ENCODE results near the gene LIMCH1.

LIMCH1 gene

GRCh38 chr4:41741354-41741753 lies 203.4 kb downstream of the LIMCH1 start:
- no peak for DNase-seq (ENCODE audit: low read depth, low spot score)
- Histone ChIP-seq H3K36me3 (ENCODE audit: insufficient read depth, low read length) (no peaks in the 10 kb centered on the region), H3K9ac (ENCODE audit: insufficient read length) (no peak overlapping the region), H3K4me3 (no peak overlapping the region), H3K27ac (no peak overlapping the region), H3K9me3 (ENCODE audit: low read depth, low read length) (no peaks in the 10 kb centered on the region)
- TF ChIP-seq POLR2AphosphoS5 (IDR thresholded peaks at IDR 0.05; ENCODE audit: borderline replicate concordance, low read depth, low read length) (no peak), FOXP2 (optimal IDR thresholded peaks at IDR 0.05; ENCODE audit: control extremely low read depth, extremely low read length, insufficient read depth) (no peak), EZH2 (IDR thresholded peaks at IDR 0.05) (no peak)

GRCh38 chr4:41744572-41745291 lies 206.8 kb downstream of the LIMCH1 start:
- Histone ChIP-seq H3K36me3 (ENCODE audit: insufficient read depth, low read length) (no peaks in the 10 kb centered on the region), H3K27ac (no peak overlapping the region), H3K4me3 (0 out of 2 replicates have a peak overlapping the region, but pooled peaks have one; percentile 16), H3K9me3 (ENCODE audit: low read depth, low read length) (no peaks in the 10 kb centered on the region), H3K9ac (ENCODE audit: insufficient read length) (no peak overlapping the region)
- TF ChIP-seq EZH2 (IDR thresholded peaks at IDR 0.05) (peak; percentile 58), FOXP2 (optimal IDR thresholded peaks at IDR 0.05; ENCODE audit: control extremely low read depth, extremely low read length, insufficient read depth) (no peak), POLR2AphosphoS5 (IDR thresholded peaks at IDR 0.05; ENCODE audit: borderline replicate concordance, low read depth, low read length) (no peak)
- no peak for DNase-seq (ENCODE audit: low read depth, low spot score)

GRCh38 chr4:41745292-41746024 lies 207.5 kb downstream of the LIMCH1 start:
- Histone ChIP-seq H3K4me3 (no peak overlapping the region), H3K9ac (ENCODE audit: insufficient read length) (no peak overlapping the region), H3K36me3 (ENCODE audit: insufficient read depth, low read length) (no peaks in the 10 kb centered on the region), H3K27ac (no peak overlapping the region), H3K9me3 (ENCODE audit: low read depth, low read length) (no peaks in the 10 kb centered on the region)
- no peak for DNase-seq (ENCODE audit: low read depth, low spot score)
- TF ChIP-seq FOXP2 (optimal IDR thresholded peaks at IDR 0.05; ENCODE audit: control extremely low read depth, extremely low read length, insufficient read depth) (no peak), POLR2AphosphoS5 (IDR thresholded peaks at IDR 0.05; ENCODE audit: borderline replicate concordance, low read depth, low read length) (no peak), EZH2 (IDR thresholded peaks at IDR 0.05) (no peak)

DNA sequence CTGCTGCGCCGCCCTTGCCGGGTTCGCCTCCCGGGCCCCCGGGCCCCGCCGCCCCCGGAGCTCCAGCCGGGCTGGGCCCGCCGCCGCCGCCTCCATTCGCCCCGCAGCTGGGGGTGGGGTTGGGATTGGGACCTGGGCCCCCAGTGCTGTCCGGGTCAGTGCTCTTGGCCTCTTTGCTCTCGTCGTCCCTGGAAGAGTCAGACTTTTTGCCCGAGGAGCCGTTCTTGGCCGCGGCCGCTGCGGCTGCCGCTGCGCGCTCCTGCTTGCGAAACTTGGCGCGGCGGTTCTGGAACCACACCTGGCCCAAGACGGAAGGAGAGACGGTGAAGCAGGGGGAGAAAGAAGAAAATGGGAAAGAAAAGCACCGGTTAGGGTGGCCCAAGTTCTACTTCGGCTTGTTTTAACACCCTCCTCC lies 208.1 kb downstream of the LIMCH1 start:
- Histone ChIP-seq H3K4me3 (no peak overlapping the region), H3K27ac (no peak overlapping the region)
- DNase-seq (ENCODE audit: low read depth, low spot score) = no peak

DNA sequence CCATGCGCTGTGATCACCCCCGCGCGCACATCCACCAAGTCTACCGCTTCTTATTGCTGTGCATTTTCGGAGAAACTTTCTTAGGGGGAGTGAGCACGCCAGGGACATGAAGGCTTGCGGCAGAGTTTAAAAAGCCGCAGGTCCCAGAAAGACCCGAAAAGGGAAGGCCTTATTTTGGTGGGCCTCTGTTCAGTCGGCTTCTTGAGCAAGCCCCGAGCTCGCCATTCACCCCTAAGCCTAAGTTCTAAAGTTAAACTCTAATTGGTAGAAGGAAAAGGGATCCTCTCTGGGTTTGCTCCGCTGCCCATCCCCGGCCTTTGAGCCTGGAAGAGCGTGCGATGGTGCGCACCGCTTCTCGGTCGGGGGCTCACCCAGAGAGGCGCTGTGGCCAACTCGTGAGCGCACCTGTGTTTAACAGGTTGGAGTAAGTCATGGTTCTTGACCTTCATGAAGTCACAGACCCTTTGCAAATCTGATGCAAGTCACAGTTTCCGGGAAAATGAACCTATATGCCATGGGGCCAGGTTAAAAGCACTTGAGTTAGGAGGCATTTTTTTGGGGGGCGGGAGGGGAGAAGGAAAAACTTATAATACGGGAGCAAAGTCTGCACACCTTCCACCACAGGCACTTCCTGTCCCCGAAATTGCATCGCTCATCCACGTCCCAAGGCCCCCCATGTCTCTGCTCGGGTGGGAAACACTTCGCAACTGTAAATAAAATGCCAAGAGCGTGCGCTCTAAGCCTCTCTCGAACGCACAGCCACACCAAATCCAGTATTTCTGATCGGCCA lies 208.7 kb downstream of the LIMCH1 start:
- no peak overlapping the region for H3K4me3 ChIP-seq
- no peaks in the 10 kb centered on the region for H3K36me3 ChIP-seq (ENCODE audit: insufficient read depth, low read length)
- DNase-seq (ENCODE audit: low read depth, low spot score) = no peak
- no peaks in the 10 kb centered on the region for H3K9me3 ChIP-seq (ENCODE audit: low read depth, low read length)
- H3K27ac ChIP-seq = no peak overlapping the region
- H3K9ac ChIP-seq (ENCODE audit: insufficient read length) = no peak overlapping the region
- TF ChIP-seq POLR2AphosphoS5 (IDR thresholded peaks at IDR 0.05; ENCODE audit: borderline replicate concordance, low read depth, low read length) = no peak

More for the DNA sequence above, 208.1 kb downstream of the LIMCH1 start:
- Histone ChIP-seq H3K9me3 (ENCODE audit: low read depth, low read length) (no peaks in the 10 kb centered on the region), H3K9ac (ENCODE audit: insufficient read length) (no peak overlapping the region), H3K36me3 (ENCODE audit: insufficient read depth, low read length) (no peaks in the 10 kb centered on the region)
- TF ChIP-seq POLR2AphosphoS5 (IDR thresholded peaks at IDR 0.05; ENCODE audit: borderline replicate concordance, low read depth, low read length) = no peak
- TF ChIP-seq FOXP2 (optimal IDR thresholded peaks at IDR 0.05; ENCODE audit: control extremely low read depth, extremely low read length, insufficient read depth) = no peak
- TF ChIP-seq EZH2 (IDR thresholded peaks at IDR 0.05) = no peak

DNA sequence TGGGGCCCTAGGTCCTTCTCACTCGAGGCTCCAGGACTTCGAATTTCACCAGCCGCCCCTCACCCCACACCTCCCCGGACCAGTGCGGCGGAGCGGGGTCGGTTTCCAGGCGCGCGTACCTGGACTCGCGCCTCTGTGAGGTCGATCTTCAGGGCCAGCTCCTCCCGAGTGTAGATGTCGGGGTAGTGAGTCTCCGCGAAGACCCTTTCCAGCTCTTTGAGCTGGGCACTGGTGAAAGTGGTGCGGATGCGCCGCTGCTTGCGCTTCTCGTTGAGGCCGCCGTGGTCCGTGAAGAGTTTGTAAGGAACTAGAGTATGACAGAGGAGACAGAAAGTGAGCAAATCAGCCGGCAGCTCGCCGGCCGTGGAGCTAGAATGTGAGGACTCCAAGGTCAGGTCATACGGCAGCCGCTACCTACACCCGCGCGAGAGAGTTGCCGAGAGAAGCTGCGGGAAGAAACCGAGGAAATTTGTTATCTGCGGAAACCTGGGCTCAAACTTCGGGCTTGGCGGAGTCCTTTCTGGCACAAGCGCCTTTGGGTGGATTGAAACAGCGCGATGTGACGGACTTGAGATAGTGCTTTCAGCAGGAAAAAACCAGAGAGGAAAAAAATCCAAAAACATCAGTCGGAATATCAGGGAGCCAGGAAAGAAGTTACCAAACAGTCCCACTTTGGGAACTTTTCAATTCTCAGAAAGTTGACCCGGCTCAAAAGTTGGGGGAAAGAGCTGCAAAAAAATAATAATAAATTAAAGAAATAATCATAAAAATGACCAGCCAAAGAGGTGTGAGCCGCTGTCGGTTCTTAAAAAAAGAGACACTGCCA lies 209.5 kb downstream of the LIMCH1 start:
- Histone ChIP-seq H3K9me3 (ENCODE audit: low read depth, low read length) (no peaks in the 10 kb centered on the region), H3K36me3 (ENCODE audit: insufficient read depth, low read length) (no peaks in the 10 kb centered on the region), H3K4me3 (no peak overlapping the region), H3K9ac (ENCODE audit: insufficient read length) (no peak overlapping the region), H3K27ac (no peak overlapping the region)
- TF ChIP-seq FOXP2 (optimal IDR thresholded peaks at IDR 0.05; ENCODE audit: control extremely low read depth, extremely low read length, insufficient read depth) (no peak), EZH2 (IDR thresholded peaks at IDR 0.05) (peak; percentile 69)
- no peak for DNase-seq (ENCODE audit: low read depth, low spot score)

DNA sequence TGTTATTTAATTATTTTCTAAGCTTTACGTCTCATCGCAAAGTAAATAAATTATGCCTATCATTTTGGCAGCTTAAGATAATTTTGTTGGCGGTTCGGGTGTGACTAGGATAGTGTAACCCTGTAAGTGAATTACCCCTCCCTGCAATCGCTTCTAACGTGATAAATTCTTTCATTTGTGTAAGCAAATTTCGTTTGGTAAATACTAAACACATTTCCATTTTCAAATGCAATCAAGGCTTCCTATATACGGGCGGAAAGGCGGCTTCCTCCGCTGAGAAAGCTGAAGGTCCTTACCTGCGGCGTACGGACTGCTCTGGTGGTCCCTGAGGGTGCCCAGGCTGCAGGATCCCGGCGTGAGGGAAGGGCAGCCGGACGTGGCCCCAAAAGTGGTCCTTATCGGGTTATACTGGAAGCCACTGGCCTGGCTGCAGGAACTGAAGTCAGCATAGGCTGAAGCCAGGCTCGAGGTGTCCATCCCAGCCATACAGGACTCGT lies 210.2 kb downstream of the LIMCH1 start:
- Histone ChIP-seq H3K36me3 (ENCODE audit: insufficient read depth, low read length) (no peaks in the 10 kb centered on the region), H3K27ac (no peak overlapping the region), H3K9me3 (ENCODE audit: low read depth, low read length) (no peaks in the 10 kb centered on the region), H3K9ac (ENCODE audit: insufficient read length) (no peak overlapping the region), H3K4me3 (no peak overlapping the region)
- no peak for DNase-seq (ENCODE audit: low read depth, low spot score)
- TF ChIP-seq EZH2 (IDR thresholded peaks at IDR 0.05) (no peak), POLR2AphosphoS5 (IDR thresholded peaks at IDR 0.05; ENCODE audit: borderline replicate concordance, low read depth, low read length) (no peak), FOXP2 (optimal IDR thresholded peaks at IDR 0.05; ENCODE audit: control extremely low read depth, extremely low read length, insufficient read depth) (no peak)
